GM18519 (cell line): ENCODE data around the gene EML1.

ENCODE experiments used
- ATAC-seq: cut with Tn5 transposase; IDR thresholded peaks from one replicate; pipeline ENCODE4 v1.9.1; 2021; ENCODE audit warnings: mild to moderate bottlenecking, moderate library complexity; ENCODE audit not compliant: unreplicated experiment, low FRiP score

EML1 gene

DNA sequence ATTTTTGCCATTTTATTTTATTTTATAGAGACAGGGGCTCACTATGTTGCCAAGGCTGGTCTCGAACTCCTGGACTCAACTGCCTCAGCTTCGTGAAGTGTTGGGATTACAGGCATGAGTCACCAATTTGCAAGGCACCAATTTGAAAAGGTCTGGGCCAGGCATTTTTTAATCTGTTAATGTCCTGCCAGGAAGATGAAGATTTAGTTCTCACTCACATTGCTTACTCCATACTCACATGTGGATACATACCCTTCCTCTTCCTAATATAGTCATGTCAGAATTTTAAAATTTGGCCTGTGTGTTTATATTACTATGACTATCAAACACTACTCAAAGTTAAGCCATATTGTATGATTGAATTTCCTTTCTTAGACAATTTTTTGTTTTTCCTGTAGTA lies 15.3 kb upstream of the EML1 start:
- no peak for ATAC-seq

DNA sequence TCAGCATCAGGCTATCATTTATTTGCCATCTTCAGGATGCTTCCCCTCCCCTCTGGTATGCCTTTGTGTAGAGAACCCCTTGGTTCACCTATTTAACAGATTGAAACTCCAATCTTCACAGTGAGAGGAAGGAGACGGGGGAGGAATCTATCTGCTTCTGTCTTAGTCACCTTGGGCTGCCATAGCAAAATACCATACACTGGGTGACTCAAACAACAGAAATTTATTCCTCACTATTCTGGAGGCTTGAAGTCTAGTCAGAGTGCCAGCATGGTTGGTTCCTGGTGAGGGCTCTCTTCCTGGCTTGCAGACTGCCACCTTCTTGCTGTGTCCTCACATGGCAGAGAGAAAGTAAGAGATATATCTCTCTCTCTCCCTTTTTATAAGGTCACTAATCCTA lies 13.5 kb upstream of the EML1 start:
- no peak for ATAC-seq

DNA sequence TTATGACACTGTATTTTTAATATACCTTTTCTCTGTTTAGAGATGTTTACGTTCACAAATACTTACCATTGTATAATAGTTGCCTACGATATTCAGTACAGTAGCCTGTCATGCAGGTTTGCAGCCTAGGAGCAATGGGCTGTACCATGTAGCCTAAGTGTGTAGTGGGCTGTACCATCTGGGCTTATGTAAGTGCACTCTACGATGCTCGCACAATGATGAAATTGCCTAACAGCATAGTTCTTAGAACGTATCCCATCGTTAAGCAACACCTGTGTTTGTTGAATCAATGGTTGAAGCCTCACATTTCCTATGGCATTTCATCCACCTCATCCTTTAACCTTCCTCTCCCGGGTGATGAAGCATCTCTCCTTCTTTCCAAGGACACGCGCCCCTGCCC lies 12.5 kb upstream of the EML1 start:
- ATAC-seq: no peak

DNA sequence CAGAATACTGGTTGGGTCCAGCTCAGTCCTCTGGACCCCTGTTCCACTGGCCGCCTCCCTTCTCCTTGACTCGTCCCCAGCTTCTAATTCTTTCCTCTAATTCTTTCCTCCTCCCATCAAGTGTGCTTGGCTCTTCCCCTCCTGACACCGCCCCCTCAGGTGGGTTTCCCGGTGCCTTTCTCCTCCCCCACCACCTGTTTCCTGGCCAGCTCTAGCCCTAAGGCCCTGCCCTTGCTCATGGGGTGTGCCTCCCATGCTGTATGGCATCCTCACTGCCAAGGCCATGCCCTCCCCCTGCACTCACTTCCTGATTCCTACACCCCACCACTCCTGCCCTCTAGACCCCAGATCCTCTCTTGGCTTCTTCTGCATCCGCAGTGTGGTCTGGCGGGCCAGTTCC lies 12.1 kb upstream of the EML1 start:
- ATAC-seq: no peak

DNA sequence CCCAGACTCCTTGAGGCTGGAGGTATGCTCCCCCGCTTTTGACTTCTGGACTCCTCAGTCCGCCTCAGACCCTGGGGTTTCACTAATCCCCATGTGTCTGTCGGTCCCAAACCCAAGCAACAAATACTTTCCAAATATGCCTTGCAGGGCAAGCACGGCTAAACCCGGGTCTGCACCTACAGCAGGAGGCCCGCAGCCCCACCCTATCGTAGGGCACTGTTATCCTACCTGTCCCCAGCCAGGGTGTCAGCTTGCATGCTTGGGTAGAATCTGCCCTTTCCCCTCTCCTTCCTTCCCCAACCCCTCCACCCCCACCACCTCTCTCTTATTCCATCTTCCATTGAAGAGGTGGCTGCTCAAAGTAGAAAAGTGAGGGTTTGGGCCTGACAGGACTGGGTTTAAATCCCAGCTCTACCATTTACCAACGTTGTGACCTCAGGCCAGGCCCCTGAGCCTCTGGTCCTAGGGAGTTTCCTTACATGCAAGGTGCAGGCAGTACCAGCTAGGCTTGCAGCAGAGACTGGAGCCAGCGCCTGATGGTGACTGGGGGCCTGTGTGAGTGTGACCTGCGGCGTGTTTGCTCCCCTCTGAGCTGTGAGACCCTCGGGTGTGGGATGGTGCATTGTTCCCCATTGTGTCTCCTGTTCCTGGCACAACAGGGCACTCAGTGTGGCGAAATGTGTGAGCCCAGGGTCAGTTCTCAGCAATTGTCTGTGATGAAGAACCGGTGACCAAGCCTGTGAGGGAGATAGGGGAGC lies 11.2 kb upstream of the EML1 start:
- ATAC-seq: no peak

DNA sequence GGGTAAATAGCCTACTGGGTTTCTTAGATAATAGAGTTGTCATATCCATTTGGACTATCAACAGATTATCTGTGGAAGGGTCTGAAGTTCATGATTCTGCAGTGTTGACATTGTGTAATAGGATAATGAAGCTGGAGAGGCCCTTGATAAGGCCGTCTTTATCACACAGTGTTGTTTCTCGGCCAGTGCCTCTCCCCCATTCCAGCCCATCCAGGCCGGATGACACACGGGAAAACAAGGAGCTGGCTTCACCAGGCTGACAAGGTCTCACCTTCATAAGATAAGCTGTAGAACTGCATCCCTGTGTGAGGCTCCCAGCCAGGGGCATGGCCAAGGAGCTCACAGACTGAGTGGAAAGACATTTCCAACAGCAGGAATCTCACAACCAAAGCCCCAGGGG lies 8.7 kb upstream of the EML1 start:
- no peak for ATAC-seq

DNA sequence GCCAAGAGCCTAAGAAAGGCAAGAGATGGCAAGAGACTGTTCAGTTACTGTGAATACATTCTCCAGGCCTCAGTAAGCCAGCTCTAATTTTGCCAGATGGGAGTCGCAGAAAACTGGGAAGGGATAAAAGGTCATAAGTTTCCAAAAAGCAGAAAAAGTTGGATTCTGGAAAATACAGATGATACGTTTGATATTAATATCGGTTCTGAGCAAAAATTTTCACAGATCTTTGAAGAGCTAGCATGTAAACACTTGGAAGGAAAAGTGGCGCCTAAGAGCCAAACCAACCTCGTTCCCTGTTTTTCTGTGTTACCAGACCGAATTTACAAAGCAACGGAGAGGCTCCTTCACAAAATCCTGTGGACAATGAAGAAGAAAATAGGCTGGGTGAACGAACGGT lies 7.8 kb upstream of the EML1 start:
- ATAC-seq: no peak

DNA sequence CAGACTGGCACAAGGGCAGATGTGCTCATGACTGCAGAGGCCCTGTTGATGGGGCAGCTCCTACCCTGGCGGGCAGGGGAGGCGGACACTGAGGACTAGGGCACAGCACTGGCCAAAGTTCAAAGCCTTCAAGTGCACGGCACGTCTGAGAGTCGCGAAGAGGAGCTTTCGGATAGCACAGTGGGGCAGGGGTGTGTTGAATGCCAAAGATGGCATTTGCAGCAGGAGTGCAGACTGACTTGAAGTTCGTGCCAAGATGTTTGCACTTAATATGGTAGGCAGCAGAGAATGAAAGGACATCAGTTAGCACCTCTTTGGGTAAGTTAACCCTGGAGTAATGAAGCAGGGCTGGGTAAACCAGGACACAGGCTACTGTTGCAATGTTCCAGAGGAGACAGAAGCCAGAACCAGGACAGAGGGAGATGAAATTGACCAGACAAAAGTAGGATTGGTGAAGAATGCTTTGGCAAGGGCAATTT lies 6.7 kb upstream of the EML1 start:
- ATAC-seq: no peak

DNA sequence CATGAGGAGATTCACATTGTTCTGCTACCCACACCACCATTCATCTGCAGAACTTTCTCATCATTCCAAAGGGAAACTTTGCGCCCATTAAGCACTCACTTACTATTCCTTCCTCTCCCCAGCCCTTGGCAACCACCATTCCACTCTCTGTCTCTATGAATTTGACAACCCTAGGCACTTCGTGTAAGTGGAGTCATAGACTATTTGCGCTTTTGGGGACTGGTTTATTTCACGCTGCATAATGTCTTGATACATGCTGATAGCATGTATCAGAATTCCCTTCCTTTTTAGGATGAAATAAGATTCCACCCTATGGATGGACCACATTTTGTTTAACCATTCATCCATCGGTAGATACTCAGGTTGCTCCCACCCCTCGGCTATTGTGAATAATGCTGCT lies 4.5 kb upstream of the EML1 start:
- no peak for ATAC-seq

DNA sequence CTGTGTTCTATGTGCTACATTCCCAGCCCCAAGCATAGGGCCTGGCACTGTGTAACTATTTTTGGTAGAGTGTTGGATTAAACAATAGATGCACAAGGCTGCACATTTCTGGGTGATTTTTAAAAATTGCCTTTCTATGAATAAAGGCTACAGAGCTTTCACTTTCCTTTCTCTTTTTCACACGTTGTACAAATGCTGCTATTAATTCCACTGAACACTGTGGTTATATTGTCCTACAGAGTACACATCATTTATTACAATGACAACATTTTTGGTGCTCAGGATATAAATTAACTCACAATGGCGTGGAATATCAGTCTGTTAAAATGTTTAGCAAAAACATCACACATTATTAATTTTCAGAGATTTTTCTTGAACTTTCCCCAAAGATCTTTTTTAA lies 3.6 kb upstream of the EML1 start:
- no peak for ATAC-seq

DNA sequence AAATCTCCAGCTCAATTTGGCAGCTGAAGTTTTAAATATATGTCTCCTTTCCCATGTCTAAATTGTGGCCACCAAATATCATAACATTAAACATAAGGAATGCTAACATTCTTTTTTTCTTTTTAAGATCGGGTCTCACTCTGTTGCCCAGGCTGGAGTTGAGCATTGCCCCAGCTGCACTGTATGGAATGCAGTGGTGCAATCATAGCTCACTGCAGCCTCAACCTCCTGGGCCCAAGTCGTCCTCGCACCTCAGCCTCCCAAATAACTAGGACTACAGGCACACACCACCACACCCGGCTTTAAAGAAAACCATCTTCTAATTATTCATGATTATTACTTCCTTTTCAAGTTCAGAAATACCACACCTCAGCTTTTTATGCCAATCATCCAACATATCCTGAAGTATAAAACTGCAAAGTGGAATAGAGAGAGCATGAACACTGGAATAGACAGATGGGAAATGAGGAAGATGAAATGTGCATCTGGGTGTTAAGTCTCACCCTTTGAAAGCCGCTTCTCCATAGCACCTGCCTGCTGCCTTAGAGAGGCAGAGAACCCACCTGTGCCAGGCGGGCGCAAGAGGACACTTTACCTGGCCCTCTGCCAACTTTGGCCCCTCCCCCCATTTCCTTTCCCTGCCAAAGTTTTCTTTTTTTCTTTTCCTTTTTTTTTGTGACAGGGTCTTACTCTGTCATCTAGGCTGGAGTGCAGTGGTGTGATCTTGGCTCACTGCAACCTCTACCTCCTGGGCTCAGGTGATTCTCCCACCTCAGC lies 2.8 kb upstream of the EML1 start:
- ATAC-seq: no peak

DNA sequence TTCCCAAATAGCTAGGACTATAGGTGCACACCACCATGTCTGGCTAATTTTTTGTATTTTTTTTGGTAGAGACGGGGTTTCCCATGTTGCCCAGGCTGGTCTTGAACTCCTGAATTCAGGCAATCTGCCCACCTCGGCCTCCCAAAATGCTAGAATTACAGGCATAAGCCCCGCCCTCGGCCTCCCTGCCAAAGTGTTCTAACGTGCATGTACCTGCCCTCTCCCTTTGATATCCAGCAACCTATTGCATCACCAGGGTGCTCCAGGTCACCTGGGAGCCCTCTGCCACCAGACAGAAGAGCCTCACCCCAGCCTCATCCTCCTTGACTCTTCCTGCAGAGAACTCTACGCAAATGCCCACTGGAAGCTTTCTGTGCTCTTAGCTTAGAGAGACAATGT lies 2.2 kb upstream of the EML1 start:
- no peak for ATAC-seq

DNA sequence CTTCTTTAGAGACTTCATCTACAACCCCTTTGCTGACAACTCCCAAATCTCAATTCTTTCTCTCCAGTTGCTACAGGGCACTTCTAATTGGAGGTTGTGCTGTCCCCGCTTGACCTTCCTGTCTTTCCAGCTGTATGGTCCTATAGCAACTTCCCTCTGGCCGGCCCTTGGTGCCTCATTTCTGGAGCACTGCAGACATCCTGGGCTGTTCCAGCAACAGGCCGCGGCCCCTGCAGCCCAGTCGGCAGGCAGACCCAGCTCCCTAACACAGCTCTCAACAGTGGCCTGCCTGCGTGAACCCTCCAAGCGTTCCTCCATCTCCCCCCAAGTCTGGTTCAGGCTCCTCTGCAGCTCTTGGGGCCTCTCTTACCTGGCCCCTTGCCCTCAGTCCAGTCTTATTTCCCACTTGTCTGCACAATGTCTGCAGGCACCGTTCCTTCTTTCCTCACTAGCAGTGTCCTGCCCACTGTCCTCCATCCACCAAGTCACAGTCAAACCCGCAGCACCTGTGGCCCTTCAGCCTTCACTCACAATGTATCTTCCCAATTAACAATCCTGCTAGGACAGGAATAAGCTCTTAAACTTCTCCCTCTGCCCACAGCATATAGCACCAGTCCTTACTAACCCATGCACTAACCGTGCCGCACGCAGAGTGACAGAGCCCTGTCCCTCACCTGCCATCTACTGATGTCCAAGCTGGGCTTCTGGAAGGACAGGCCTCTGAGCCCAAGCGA lies 1.6 kb upstream of the EML1 start:
- no peak for ATAC-seq

DNA sequence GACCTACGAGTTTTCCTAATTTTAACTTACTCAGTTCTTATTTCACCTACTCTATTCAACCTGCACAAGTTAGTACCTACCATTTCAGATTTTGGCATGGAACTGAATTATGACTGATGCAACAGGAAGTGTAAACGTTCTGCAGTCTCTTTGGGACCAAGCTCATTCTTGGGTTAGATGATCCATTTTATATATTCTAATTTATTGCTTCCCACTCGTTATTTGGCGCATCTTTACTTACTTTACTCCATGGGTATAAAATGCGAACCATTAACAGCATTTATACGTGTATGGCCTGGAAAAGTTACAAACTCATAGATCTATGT lies 1.0 kb upstream of the EML1 start:
- no peak for ATAC-seq

DNA sequence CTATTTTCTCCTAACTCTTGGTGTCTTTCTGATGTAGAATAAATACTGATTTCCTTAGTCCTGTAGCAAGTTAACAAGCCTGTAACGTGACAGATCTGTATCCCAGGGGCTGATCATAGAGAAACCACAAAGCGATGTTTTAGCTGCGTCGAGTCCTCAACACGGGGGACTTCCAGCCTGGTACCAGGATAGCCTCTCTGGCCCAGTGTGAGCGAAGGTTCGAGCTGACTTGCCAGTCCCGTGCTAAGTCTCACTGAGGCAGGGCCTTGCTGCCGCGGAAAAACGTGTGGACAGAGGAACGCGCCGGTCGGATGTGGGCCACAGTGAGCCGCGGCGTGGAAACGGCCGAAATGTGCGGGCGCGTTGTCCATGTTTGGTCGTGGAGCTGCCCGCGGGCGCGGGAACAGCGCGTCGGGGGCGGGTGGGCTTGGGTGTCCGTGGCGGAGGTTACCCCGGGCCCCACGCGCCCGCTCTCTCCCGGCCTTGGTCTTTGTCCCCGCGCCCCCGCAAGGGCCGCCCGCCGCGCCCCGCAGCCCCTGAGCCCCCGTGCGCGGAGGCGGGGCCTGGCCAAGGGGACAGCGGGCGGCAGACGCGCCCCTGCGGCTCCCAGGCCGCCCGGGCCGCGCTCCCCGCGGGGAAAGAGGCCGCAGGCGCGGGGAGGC lies 531 bp upstream of the EML1 start:
- ATAC-seq: peak; percentile 12

DNA sequence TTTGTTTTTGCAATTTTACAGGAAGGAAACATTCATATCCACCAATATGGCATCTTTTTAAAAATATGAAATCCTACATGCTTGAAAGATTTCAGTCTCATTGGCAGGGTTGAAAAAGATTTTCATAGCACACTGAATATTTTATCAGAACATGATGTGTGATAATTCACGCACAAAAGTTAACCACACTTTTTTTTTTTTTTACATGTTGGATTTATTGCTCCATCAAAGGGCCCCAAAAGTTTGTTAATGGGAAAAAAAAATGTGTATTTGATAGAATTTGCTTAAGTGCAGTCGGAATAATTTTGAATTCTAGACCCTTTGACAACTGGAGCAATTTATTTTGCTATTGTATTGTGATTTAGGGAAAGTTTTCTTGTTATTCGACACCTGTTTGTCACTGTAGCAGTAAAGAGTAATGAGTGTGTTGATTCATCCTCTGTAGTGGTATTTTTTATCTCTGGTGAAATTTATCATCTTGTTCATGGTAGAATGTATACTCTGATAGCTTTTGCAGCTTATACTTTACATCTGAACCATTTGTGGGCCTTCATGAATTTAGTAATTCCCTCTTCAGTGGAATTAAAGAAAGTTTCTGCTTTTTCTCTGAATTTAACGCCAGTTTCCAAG lies 1.1 kb downstream of the EML1 start:
- no peak for ATAC-seq

DNA sequence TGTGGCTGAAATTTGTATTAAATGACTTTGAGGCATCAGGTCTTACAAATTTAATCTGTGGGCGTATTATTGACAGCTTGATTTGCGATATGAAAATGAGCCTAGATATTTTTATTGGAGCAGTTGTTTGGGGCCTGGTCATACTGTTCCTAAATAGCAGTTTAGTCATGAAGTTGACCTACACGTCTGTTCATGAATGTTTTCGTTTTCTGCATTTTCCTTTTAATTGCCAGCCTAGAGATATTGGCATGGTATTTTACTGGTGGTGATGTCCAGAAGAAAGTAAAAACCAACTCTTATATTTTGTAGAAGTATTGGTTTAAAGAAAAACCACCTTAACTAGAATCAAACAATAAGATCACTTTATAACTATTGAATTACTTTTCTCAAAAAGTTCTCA lies 1.8 kb downstream of the EML1 start:
- no peak for ATAC-seq

DNA sequence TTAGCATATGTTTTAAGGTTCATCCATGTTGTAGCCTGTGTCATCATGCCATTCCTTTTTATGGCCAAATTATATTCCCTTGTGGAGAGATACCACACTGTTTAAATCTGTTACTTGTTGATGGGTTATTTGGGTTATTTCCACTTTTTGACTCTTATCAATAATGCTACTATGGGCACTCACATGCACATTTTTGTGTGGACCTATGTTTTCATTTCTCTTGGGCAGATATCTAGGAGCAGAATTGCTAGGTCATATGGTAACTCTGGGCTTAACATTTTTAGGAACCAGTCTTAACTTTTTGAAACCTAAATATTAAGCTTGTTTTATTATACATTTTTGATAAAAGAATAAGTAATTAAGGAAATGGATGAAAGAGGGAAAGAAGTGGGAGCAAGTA lies 4.0 kb downstream of the EML1 start:
- ATAC-seq: no peak

DNA sequence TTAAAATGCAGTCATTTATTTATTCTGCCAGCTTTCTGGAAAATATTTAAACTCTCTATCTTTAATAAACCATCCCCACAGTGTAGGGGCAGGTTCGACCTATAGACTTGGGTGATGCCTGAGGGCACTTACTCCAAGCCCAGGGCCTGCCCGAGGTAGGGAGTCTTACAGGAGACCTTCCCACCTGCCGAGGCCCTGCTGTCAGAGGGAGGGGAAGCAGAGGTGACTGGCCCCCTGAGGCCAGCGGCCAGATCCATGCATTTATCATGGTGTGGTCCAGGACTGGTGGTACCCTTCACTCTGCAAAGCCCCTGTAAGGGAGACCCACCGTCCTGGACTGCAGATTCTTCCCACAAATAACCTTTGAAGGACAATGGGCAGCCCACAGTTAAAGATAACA lies 7.6 kb downstream of the EML1 start:
- no peak for ATAC-seq

DNA sequence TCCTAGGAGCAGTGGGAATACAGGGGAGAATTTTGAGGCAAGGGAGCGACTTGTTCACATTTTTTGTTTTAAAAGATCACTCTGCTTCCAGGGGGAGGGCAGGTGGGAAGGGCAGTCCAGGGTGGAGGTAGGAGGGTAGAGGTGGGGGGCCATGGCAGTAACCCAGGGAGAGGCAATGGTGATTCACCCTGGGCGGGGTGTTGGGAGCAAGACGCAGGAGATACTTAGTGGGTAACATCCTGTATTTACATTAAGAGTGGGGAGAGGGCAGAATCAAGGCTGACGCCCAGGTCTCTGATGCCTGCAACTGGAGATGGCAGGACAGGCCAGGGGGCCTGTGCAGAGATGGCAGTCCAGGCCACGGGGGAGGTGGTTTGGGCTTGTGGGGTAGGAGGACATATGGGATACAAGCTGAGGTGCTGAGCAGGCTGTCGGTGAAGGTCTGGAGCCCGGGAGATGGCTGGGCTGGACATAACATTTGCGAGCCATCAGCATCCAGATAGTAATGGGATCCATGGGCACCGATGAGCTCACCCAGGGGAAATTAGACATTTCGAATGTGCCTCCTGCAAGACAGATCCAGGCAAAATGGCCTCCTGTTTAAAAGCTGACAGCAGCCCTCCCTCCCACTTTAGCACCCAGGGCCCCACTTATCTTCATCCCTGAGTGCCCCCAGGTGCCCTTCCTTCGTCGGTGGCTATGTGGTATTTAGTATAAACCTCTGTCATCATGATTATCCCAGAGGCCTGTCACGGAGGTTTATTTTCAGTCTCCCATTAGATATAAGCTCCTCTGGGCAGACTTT lies 9.3 kb downstream of the EML1 start:
- ATAC-seq: no peak
